ENCODE data around the gene KCNK18. TPM values are rescaled to one million over a fixed set of nuclear protein-coding genes. Genes with fewer than 3 reads are reported as not detected.

The KCNK18 gene
- not detected for total RNA-seq

DNA sequence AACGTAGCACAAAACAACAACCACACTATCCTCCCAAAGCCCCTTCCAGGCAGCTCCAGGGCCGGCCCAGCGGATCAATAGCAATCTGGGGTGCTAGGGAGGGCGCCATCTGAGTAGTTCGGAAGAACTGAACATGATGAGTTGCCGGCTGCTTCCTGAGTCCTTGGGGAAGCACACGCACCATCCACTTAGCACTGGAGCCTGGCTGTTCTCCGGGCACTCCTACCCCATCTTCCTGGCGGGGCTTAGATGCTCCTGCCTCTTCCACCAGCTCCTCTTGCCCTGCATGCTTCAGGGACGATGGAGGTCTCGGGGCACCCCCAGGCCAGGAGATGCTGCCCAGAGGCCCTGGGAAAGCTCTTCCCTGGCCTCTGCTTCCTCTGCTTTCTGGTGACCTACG is at the start of gene KCNK18:
Gene KCNK18, plus strand, starts transcription at position 301 of the 400 bp plus-strand sequence. Its CDS starts 0 bp downstream, at position 301.
- TF ChIP-seq POLR2A (IDR thresholded peaks at IDR 0.05), result no peak
- no peak for TF ChIP-seq CTCF (IDR thresholded peaks at IDR 0.05)
- WGBS, 2 donors, result 84 to 95% methylated on average over 10 to 12 of the region's 12 CpGs
- DNase-seq (ENCODE audit: low spot score in 2 of 2), result no peak
- intact Hi-C loops (cut with DNase I; ENCODE audit: low total_unique reads), result no loop called here
- no peak within 1 kb of the TSS for H3K4me3 ChIP-seq (ENCODE audit: low read depth, poor library complexity, severe bottlenecking)

GRCh38 chr10:117148284-117148683 is 49.0 kb upstream of the KCNK18 start:
- H3K4me3 ChIP-seq (ENCODE audit: low read depth, poor library complexity, severe bottlenecking), result no peak overlapping the region
- TF ChIP-seq POLR2A (IDR thresholded peaks at IDR 0.05) (no peak), CTCF (IDR thresholded peaks at IDR 0.05) (no peak)
- no peak for DNase-seq (ENCODE audit: low spot score in 2 of 2)
- 67 to 70% methylated on average over 3 of the region's 3 CpGs for WGBS, 2 donors
- intact Hi-C loops (cut with DNase I; ENCODE audit: low total_unique reads), result no loop called here

DNA sequence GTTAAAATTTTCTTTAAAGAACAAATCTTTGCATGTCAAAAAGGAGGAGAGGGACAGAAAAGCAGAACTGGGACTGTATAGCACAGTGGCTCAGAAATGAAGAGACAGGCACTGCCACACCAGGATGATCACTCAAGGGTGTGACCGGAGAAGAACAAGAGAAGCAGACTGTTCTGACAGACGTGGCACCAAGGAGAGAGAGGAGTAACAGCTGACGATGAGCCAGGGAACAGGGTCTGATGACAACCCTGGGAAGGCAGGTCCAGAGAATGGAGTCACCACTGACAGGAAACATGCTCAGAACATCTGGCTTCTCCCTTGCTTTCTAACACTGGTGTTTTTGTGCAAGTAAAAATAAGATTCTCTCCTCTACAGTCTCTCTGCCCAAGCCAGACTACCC is 44.6 kb upstream of the KCNK18 start:
- no peak for DNase-seq (ENCODE audit: low spot score in 2 of 2)
- intact Hi-C loops (cut with DNase I; ENCODE audit: low total_unique reads), result no loop called here
- 29 to 32% methylated on average over 3 of the region's 3 CpGs for WGBS, 2 donors
- TF ChIP-seq POLR2A (IDR thresholded peaks at IDR 0.05), result no peak
- TF ChIP-seq CTCF (IDR thresholded peaks at IDR 0.05), result no peak
- no peak overlapping the region for H3K4me3 ChIP-seq (ENCODE audit: low read depth, poor library complexity, severe bottlenecking)

DNA sequence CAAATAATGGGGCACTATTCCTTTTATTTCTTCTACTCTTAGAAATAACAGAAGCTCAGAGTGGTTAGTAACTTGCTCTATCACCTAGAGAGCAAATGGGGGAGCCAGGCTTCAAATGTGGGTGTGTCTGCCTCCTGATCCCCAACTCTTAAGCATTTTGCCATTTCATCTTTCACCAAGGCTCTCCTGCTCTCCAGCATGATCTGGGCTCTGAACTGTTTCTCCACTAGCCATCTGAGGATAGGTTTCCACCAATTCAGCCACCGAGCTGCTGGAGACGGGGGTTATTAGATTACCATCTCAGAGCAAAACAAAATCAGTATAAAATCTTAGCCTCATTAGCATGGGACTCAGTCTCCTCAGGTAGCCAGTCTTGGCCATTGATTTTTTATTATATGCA is 39.0 kb upstream of the KCNK18 start:
- TF ChIP-seq POLR2A (IDR thresholded peaks at IDR 0.05) (no peak), CTCF (IDR thresholded peaks at IDR 0.05) (no peak)
- no peak overlapping the region for H3K4me3 ChIP-seq (ENCODE audit: low read depth, poor library complexity, severe bottlenecking)
- intact Hi-C loops (cut with DNase I; ENCODE audit: low total_unique reads), result no loop called here
- WGBS, 2 donors, result 36% methylated on average over 2 of the region's 2 CpGs
- DNase-seq (ENCODE audit: low spot score in 2 of 2), result no peak

DNA sequence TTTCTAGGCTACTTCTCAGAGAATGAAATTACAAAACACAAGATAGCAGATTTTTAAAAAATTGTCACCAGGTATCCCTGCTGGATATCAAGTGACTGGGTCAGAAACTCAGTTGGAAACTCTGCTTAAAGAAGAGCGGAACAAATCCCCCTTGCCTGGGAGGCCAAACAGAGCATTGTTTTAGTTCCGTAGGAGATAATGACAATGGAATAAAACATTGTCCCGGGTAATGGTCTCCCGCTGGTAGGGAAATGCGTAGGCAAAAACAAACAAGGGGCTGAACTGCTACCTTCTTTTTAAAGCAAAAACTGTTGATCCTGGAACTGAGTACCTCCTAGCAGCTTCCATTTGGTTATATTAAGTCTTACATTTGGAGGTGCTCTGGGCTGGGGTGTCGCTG is 37.9 kb upstream of the KCNK18 start:
- no peak for DNase-seq (ENCODE audit: low spot score in 2 of 2)
- TF ChIP-seq POLR2A (IDR thresholded peaks at IDR 0.05) (no peak), CTCF (IDR thresholded peaks at IDR 0.05) (no peak)
- 18 to 19% methylated on average over 6 of the region's 6 CpGs for WGBS, 2 donors
- intact Hi-C loops (cut with DNase I; ENCODE audit: low total_unique reads), result no loop called here
- no peak overlapping the region for H3K4me3 ChIP-seq (ENCODE audit: low read depth, poor library complexity, severe bottlenecking)

DNA sequence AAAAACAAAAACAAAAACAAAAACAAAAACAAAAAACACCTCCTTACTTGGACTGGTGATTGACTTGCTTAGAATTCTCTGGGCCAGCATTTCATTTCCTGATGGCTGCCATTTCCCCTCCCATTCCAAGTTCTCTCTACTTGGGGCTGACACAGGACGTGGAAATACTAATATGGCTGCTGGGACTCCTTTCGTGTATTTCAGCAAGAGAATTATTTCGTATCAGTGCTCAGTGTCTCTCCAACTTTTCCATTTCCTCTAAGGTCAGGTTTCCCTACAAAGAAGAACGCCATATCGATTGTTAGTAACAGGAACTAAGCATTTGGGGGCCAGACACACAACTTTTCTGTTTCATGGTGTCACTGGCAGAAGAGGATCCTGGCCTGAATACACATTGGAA is 36.7 kb upstream of the KCNK18 start:
- no peak for DNase-seq (ENCODE audit: low spot score in 2 of 2)
- TF ChIP-seq POLR2A (IDR thresholded peaks at IDR 0.05) (no peak), CTCF (IDR thresholded peaks at IDR 0.05) (no peak)
- 15 to 16% methylated on average over 5 of the region's 5 CpGs for WGBS, 2 donors
- H3K4me3 ChIP-seq (ENCODE audit: low read depth, poor library complexity, severe bottlenecking), result no peak overlapping the region
- intact Hi-C loops (cut with DNase I; ENCODE audit: low total_unique reads), result loop anchor here (10.0 kb wide), 1 partner anchor 486 kb away; no protein-coding TSS in a partner anchor
